ENCODE results near the gene H1-8.
"Not testable (repeated sequence)": the region's sequence is repeated elsewhere in the genome, so short reads cannot be mapped to it uniquely, and the experiment has no call there.

Gene H1-8

GRCh38 chr3:129515108-129515820 lies 27.7 kb upstream of the H1-8 start:
- DNase-seq, ATAC-seq: not testable (repeated sequence)

- ATAC-seq, DNase-seq: not testable (repeated sequence)
Observed at GRCh38 chr3:129515821-129516432, 27.0 kb upstream of the H1-8 start.

- DNase-seq = no peak
- ATAC-seq = no peak
Observed at GRCh38 chr3:129517516-129517915, 25.5 kb upstream of the H1-8 start.

- DNase-seq = no peak
- no peak for ATAC-seq
Observed at GRCh38 chr3:129518038-129518561, 24.9 kb upstream of the H1-8 start.

- ATAC-seq (no peak), DNase-seq (no peak)
Observed at GRCh38 chr3:129518581-129518980, 24.4 kb upstream of the H1-8 start.

GRCh38 chr3:129519449-129519848 lies 23.5 kb upstream of the H1-8 start:
- no peak for ATAC-seq

GRCh38 chr3:129519896-129520715 lies 22.9 kb upstream of the H1-8 start:
- ATAC-seq = no peak
- no peak for DNase-seq

More at GRCh38 chr3:129519449-129519848, 23.5 kb upstream of the H1-8 start:
- no peak for DNase-seq

GRCh38 chr3:129520960-129521359 lies 22.0 kb upstream of the H1-8 start:
- ATAC-seq (no peak), DNase-seq (no peak)

GRCh38 chr3:129521611-129522010 lies 21.4 kb upstream of the H1-8 start:
- no peak for DNase-seq
- no peak for ATAC-seq

GRCh38 chr3:129522953-129523352 lies 20.0 kb upstream of the H1-8 start:
- no peak for DNase-seq

GRCh38 chr3:129524081-129524480 lies 18.9 kb upstream of the H1-8 start:
- no peak for DNase-seq
- ATAC-seq = no peak

More at GRCh38 chr3:129522953-129523352, 20.0 kb upstream of the H1-8 start:
- ATAC-seq = no peak

GRCh38 chr3:129525341-129525968 lies 17.5 kb upstream of the H1-8 start:
- peak; percentile 84 for ATAC-seq

GRCh38 chr3:129526121-129526900 lies 16.7 kb upstream of the H1-8 start:
- ATAC-seq (no peak), DNase-seq (no peak)

More at GRCh38 chr3:129525341-129525968, 17.5 kb upstream of the H1-8 start:
- peak; percentile 27 for DNase-seq

GRCh38 chr3:129527262-129527661 lies 15.7 kb upstream of the H1-8 start:
- ATAC-seq = no peak

GRCh38 chr3:129528589-129529100 lies 14.3 kb upstream of the H1-8 start, which contains the start of gene RHO:
RHO (plus strand) TSS chr3:129528639; CDS start chr3:129528734, 95 bp downstream.
- ATAC-seq (no peak), DNase-seq (no peak)

More at GRCh38 chr3:129527262-129527661, 15.7 kb upstream of the H1-8 start:
- DNase-seq = no peak

GRCh38 chr3:129529436-129530210 lies 13.4 kb upstream of the H1-8 start:
- ATAC-seq = no peak
- DNase-seq = no peak

GRCh38 chr3:129530251-129530791 lies 12.7 kb upstream of the H1-8 start:
- ATAC-seq (no peak), DNase-seq (no peak)

- no peak for ATAC-seq
Observed at GRCh38 chr3:129530821-129531220, 12.2 kb upstream of the H1-8 start.

GRCh38 chr3:129531699-129532098 lies 11.3 kb upstream of the H1-8 start:
- no peak for DNase-seq
- no peak for ATAC-seq

More at GRCh38 chr3:129530821-129531220, 12.2 kb upstream of the H1-8 start:
- DNase-seq = no peak

- DNase-seq (no peak), ATAC-seq (no peak)
Observed at GRCh38 chr3:129532261-129532660, 10.7 kb upstream of the H1-8 start.
